Left forelimb (tissue), 1 donor: ENCODE measurements around the gene GDE1.

ENCODE experiments used
- DNase-seq: peaks from one replicate; pipeline ENCODE4 v3.0.0-alpha.2; 2018; ENCODE audit warnings: low spot score

GDE1 gene

GRCh38 chr16:19486051-19486450 lies 35.8 kb downstream of the GDE1 start:
- no peak for DNase-seq

DNA sequence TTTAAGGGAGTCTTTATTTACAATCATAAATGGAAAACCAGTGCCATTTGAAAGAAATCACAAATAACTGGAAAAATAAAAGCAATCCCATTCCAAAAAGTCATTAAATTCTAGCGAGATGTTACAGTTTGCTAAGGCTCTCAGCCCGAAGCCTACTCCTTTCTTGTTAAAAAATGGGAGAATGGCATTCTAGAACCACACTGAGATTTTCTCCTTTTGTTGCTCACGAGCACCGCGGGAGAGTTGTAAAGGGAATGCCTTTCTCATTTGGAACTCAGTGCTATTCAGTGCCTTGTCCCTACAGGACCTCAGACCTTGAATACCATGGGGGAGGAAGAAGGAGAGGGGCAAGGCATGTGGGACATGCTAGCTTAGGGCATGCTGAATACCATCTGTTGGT lies 36.3 kb downstream of the GDE1 start:
- no peak for DNase-seq

GRCh38 chr16:19484096-19484495 lies 37.8 kb downstream of the GDE1 start:
- no peak for DNase-seq

GRCh38 chr16:19482291-19482690 lies 39.6 kb downstream of the GDE1 start:
- no peak for DNase-seq

GRCh38 chr16:19481769-19482168 lies 40.1 kb downstream of the GDE1 start:
- no peak for DNase-seq

DNA sequence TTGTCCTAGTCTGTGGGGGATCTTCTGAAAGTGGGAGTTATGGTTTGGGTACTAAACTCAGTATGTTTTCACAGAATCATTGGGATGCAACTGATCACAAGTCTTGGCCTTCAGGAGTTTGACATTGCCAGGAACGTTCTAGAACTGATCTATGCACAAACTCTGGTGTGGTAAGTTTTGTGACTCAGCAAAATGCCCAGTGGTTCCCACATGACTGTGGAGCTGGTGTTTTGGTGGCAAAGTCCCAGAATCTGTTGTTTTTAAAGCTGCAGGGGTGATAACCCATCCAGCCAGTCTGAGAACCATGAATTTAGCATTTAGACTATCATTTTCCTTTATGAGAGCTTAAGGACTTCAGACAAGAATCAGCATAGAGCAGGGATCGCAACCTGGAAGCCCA lies 40.6 kb downstream of the GDE1 start:
- no peak for DNase-seq

DNA sequence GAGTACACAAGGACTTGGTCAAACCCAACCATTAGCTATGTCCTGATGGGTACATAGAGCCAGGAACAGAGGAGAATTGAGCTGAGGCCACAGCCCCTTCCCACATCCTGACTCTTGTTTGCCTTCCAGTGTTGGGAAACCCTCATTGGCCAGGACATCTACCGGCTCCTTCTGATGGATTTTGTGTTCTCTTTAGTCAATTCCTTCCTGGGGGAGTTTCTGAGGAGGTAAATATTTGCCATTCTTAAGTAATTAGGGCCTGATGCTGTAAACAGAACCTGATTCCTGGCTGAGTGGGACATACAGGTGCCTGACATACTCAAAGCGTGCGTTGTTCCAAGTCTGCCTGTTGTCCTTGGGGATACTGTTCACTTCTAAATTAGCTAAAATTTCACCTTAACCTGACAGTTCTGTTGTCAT lies 42.6 kb downstream of the GDE1 start:
- DNase-seq: no peak

DNA sequence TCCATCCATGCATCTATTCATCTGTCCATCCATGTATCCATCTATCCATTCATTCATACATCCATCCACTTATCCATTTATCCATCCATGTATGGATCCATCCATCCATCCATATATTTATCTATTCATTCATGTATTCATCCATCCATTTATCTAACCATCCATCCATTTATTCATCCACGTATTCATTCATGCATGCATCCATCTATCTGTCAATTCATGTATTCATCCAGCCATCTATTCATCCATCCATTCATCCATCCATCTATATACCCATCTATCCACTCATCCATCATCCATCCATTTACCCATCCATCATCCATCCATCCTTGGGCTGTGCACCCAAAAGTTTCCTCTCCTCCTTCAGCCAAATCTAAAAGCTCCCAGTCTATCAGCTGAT lies 43.4 kb downstream of the GDE1 start:
- no peak for DNase-seq

- no peak for DNase-seq
Observed at GRCh38 chr16:19474617-19475016, 47.3 kb downstream of the GDE1 start.

GRCh38 chr16:19472482-19472881 lies 49.4 kb downstream of the GDE1 start:
- DNase-seq: no peak

DNA sequence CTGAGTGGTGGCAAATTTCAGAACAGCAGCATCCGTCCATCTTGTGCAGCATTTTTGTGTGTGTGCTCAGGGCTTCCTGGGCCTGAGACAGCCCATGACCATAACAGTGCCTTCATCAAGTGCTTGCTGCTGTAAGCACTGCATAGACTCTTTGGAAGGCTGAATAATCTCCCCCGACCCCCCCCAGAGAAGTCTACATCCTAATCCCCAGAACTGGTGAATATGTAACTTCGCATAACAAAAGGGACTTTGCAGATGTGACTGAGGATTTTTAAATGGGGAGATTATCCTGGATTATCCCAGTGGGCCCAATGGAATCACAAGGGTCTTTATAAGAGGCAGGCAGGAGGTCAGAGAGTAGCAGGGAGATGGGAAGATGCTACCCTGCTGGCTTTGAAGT lies 53.6 kb downstream of the GDE1 start:
- DNase-seq: no peak

DNA sequence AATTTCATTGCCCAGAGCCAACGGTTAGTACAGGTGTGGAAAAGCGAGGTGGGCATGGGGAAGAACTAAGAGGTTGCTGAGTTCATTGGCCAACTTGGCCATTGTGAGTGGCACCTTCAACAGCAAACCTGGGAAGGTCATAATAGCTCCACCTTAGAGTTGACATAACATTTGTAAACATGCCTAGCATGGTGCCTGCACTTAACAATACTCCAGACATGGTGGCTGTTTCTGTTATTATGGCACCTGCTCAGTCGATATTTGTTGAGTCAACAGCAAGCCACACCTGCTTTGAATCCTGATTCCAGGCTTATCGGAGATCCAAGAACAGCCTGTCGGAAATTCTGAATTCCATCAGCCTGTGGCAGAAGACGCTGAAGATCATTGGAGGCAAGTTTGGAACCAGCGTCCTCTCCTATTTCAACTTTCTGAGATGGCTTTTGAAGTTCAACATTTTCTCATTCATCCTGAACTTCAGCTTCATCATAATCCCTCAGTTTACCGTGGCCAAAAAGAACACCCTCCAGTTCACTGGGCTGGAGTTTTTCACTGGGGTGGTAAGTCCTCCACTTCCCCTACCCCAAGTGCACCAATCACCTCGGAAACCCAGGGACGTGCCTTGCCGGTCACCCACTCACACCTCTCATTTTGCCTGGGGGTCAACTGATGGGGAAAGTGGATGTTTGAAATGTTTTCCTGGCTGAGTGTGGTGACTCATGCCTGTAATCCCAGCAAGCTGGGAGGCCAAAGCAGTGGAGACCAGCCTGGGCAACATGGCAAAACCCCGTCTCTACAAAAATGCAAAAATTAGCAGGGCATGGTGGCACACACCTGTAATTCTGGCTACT lies 58.2 kb downstream of the GDE1 start:
- DNase-seq: no peak

- no peak for DNase-seq
Observed at GRCh38 chr16:19460397-19460796, 61.5 kb downstream of the GDE1 start.

DNA sequence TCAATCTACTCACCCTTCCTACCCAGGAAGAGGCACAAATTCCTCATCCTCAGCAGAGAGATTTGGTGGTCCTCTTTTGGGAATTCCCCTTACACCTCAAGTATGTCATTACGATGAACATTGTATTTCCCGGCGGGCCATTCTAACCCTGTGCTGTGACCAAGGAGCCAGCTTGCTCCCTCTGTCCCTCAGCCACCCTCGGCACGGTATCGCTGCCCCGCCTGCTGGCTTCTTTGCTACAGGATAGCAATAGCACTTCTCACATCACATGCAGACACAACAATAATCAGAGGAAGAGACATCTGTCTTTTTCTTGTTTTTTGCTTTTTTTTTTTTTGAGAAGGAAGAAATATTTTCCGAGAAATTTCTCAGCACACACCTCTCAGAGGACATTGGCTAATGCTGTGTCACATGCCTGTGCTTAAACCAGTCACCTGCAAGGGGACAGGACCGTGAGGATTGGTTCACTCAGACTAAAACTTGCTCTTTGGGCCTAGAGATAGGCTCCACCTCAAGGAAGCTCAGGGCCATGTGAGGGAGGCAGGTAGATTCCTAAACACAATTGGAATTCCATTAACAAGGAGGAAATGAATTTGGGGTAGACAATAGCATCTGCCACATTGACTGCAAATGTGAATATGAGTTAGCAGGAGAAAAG lies 63.0 kb downstream of the GDE1 start:
- no peak for DNase-seq
